Left ventricle myocardium inferior (tissue), 1 donor: ENCODE measurements around the gene PSMB7. TPM values are rescaled to one million over a fixed set of nuclear protein-coding genes. Genes with fewer than 3 reads are reported as not detected.

Experiments used
- DNase-seq: peaks from one replicate; pipeline ENCODE4 v3.0.0-alpha.2; 2020
- H3K27ac ChIP-seq: fragments of 200-600 bp; replicated peaks from 2 replicates; pipeline ENCODE4 v1.8.0; 2021
- H3K27me3 ChIP-seq: fragments of 200-600 bp; 2 replicates; pipeline ENCODE4 v1.8.0; 2021; ENCODE audit warnings: low read depth
- H3K36me3 ChIP-seq: fragments of 200-600 bp; 2 replicates; pipeline ENCODE4 v1.8.0; 2021
- H3K4me1 ChIP-seq: fragments of 200-600 bp; 2 replicates; pipeline ENCODE4 v1.8.0; 2021
- H3K4me3 ChIP-seq: fragments of 200-600 bp; 2 replicates; pipeline ENCODE4 v1.8.0; 2021; ENCODE audit warnings: mild to moderate bottlenecking, moderate library complexity
- H3K9me3 ChIP-seq: fragments of 200-600 bp; replicated peaks from 2 replicates; pipeline ENCODE4 v1.8.0; 2021
- intact Hi-C: fragments of 100-400 bp; cut with micrococcal nuclease; formaldehyde crosslinking; loops from one replicate; pipeline ENCODE4 v1.11.0; 2022
- total RNA-seq: library from RNA; stranded (reverse); fragmentation: NEBNext Ultra II Directional; extraction: Animal tissue kit (Norgen Biotek cat#: 25700); gene quantifications from one replicate; pipeline ENCODE4 v1.2.1, GENCODE V29; 2021
- TF ChIP-seq, protein P1 (sequence below): fragments of 200-600 bp; IDR thresholded peaks from 2 replicates; pipeline ENCODE4 v1.8.0; 2021; ENCODE audit warnings: antibody characterized with exemption, mild to moderate bottlenecking, borderline replicate concordance
- donor health status: DM: no; HTN: yes; CAD: no; lungs with severe emphysema.

The PSMB7 gene
- total RNA-seq, 1 donor from 2014 or later = 159 TPM

DNA sequence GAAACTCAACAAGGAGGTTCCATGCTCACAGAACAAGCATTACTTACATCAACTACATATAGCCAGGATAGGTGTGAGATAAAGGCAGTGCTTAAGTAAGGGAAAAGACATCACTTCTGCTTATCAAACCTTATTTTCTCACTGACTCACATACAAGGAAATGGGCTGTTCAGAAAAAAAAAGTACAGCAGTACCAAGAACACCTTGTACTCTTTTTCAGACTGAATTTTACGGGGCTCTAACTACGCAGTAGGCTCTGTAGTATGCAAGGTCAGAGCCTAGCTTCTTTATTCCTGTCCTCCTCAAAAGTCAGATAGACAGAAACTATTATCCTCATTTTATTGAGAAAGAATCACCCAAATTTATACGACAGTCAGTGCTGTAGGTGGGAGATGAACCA lies 5.8 kb downstream of the PSMB7 start:
- H3K9me3 ChIP-seq = no peaks in the 10 kb centered on the region
- TF ChIP-seq, protein P1, sequence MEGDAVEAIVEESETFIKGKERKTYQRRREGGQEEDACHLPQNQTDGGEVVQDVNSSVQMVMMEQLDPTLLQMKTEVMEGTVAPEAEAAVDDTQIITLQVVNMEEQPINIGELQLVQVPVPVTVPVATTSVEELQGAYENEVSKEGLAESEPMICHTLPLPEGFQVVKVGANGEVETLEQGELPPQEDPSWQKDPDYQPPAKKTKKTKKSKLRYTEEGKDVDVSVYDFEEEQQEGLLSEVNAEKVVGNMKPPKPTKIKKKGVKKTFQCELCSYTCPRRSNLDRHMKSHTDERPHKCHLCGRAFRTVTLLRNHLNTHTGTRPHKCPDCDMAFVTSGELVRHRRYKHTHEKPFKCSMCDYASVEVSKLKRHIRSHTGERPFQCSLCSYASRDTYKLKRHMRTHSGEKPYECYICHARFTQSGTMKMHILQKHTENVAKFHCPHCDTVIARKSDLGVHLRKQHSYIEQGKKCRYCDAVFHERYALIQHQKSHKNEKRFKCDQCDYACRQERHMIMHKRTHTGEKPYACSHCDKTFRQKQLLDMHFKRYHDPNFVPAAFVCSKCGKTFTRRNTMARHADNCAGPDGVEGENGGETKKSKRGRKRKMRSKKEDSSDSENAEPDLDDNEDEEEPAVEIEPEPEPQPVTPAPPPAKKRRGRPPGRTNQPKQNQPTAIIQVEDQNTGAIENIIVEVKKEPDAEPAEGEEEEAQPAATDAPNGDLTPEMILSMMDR = no peak
- DNase-seq = no peak
- H3K4me3 ChIP-seq = no peak overlapping the region
- H3K36me3 ChIP-seq = peaks cover 96% of the 10 kb centered on the region
- H3K4me1 ChIP-seq = peaks cover 15% of the 10 kb centered on the region
- H3K27me3 ChIP-seq = no peaks in the 10 kb centered on the region
- intact Hi-C loops = no loop called here
- H3K27ac ChIP-seq = no peak overlapping the region

DNA sequence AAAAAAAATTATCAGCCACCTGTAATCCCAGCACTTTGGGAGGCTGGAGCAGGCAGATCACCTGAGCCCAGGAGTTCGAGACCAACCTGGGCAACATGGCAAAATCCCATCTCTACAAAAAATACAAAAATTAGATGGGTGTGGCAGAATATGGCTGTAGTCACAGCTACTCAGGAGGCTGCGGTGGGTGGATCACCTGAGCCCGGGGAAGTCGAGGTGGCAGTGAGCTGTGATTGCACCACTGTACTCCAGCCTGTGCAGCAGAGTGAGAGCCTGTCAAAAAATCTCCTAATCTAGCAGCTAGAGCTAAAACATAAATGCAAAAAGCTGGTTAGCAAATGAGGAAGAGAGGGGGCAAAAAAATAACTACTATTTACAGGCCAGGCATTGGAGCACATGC lies 12.0 kb downstream of the PSMB7 start:
- H3K36me3 ChIP-seq = peaks cover 65% of the 10 kb centered on the region
- peaks cover 28% of the 10 kb centered on the region for H3K4me1 ChIP-seq
- no peaks in the 10 kb centered on the region for H3K27me3 ChIP-seq
- intact Hi-C loops = no loop called here
- no peak overlapping the region for H3K4me3 ChIP-seq
- TF ChIP-seq, protein P1 = no peak
- H3K27ac ChIP-seq = no peak overlapping the region
- H3K9me3 ChIP-seq = no peaks in the 10 kb centered on the region
- DNase-seq = no peak

DNA sequence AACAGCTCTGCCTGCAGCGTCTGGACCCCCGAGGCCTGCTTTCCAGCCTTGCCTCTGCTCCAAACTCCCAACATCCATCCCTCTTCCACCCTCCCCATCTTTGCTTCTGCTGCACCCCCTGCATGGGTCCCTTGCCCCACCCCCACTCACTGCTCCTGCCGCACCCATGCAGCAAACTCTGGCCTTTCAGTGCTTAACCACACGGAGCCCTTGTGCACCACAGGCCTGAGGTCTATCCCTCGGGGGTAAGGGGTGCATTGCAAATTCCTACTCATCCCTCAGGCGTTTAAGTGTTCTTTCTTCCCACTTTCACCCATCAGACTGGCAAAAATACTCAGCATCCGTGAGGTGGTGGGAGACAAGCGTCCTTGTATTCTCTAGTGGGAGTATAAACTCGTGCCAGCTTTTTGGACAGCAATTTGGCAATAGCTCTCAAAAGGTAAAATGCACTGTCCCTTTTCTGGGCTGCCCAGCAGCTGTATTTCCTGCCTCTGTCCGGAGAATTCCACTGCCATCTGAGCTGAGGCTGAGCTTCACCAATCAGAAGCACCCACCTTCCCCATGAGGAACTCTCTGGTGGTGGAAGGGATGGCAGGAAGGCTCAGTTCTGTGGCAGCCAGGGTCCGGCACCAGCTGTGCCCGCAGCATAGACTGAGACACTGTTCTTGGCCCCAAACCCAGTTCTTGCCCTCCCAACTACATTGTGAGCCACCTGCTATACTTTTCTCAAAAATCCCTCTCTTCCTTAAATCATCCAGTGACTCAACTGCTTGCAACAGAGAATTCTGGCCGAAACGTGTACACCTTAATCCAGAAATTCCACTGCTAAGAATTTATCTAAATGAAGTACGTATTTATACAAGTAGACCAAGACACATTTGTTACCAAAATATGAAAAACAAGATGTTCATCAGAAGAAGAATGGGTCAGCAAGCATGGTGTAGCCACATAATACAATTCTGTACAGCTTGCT lies 15.0 kb downstream of the PSMB7 start:
- intact Hi-C loops = no loop called here
- TF ChIP-seq, protein P1 = no peak
- DNase-seq = no peak
- no peaks in the 10 kb centered on the region for H3K9me3 ChIP-seq
- H3K4me1 ChIP-seq = peaks cover 27% of the 10 kb centered on the region
- H3K27ac ChIP-seq = peak overlapping the region; percentile 37
- H3K27me3 ChIP-seq = no peaks in the 10 kb centered on the region
- peaks cover 49% of the 10 kb centered on the region for H3K36me3 ChIP-seq
- H3K4me3 ChIP-seq = no peak overlapping the region

DNA sequence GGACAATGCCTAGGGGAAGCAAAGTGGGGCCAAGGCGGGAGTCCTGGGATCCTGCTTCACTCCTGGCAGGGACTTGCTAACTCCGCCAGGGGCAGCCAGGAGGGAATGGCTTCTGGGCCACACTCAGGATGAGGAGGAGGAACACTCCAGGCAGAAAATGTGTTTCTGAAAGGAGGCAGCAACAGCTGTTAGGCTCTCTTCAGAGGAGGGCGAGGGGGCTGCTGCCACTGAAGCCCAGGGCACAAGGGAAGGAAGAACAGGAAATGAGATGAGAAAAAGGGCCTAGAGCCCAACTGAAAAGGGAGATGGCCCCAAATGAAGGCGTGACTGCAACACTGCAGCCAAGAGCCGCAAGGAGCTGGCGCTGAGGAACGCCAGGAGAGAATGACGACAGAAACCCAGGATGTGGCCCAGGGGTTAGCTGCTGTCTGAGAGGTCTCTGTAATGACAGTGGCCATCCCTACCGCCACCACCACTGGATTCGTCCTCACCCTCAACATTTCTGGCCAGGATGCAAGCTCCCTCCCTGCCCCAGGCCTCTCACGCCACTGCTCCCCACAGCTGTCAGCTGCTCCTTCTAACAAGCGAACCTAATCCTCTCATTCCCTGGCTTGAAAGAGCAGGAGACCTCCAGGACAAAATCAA lies 15.8 kb downstream of the PSMB7 start:
- peaks cover 41% of the 10 kb centered on the region for H3K36me3 ChIP-seq
- peaks cover 27% of the 10 kb centered on the region for H3K4me1 ChIP-seq
- no peaks in the 10 kb centered on the region for H3K27me3 ChIP-seq
- intact Hi-C loops = no loop called here
- H3K4me3 ChIP-seq = no peak overlapping the region
- TF ChIP-seq, protein P1 = peak; percentile 11
- no peaks in the 10 kb centered on the region for H3K9me3 ChIP-seq
- DNase-seq = peak; percentile 46
- H3K27ac ChIP-seq = peak overlapping the region; percentile 37

DNA sequence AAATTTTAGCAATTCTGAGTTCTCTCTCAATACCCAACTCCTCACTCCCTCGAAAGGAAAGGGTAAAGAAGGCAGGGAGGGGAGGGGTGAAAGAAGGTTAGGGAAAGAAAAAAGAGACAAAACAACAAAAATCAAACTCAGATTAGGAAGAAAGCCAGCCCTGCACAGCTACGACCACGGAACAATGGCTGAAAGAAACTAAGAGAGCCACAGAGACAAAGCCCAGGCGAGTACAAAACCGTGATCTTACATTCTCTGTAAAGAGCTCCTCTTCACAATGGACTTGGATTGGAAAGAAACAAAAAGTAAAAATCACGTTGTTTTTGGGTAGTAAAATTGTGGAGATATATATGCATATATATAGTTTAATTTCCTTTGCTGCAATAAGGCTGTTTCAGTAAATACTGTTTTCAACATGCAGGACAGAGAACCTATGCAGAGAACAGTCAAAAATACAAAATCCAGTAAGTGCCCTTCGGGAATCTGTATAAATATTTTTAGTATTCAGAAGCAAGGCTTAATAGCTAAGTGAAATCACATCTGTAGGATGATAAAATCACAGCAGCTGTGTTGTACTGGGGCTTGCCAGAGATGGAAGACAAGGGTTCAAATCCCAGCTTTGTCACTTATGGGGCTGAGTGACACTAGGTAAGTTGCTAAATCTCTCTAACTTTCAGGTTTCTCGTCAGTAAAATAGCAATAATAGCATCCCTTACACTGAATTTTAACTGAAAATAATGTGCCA lies 16.9 kb downstream of the PSMB7 start:
- Histone ChIP-seq H3K27ac (no peak overlapping the region), H3K4me3 (no peak overlapping the region), H3K36me3 (peaks cover 37% of the 10 kb centered on the region), H3K4me1 (peaks cover 27% of the 10 kb centered on the region), H3K27me3 (no peaks in the 10 kb centered on the region), H3K9me3 (no peaks in the 10 kb centered on the region)
- TF ChIP-seq, protein P1 = no peak
- intact Hi-C loops = no loop called here
- no peak for DNase-seq
